MCF 10A (cell line): ENCODE results near the gene TCOF1. TPM values are rescaled to one million over a fixed set of nuclear protein-coding genes. Genes with fewer than 3 reads are reported as not detected.
A peak's percentile ranks its signal among the peaks of the same experiment; 100 is the strongest.

ENCODE experiments used
- BruUV-seq: library from RNA; stranded (reverse); fragments of 400-500 nt; replicated peaks from 2 replicates; lab custom pipeline; 2021; lab: Mats Ljungman, UMichigan
- CTCF ChIA-PET: fragments of 300-600 bp; sonication (Branson Sonifier 250); formaldehyde crosslinking; extraction: SDS; loops from one replicate; lab custom pipeline; 2021; ENCODE audit warnings: antibody characterized with exemption, inconsistent platforms; lab: Yijun Ruan, JAX
- POLR2A ChIA-PET: fragments of 300-600, 350-650 bp; sonication (Branson Sonifier 250); formaldehyde crosslinking; extraction: SDS; loops from one replicate; lab custom pipeline; 2020; ENCODE audit warnings: antibody characterized with exemption, inconsistent platforms; lab: Yijun Ruan, JAX
- DNase-seq: peaks from one replicate; pipeline ENCODE4 v3.0.0-alpha.2; 2018; ENCODE audit not compliant: unreplicated experiment
- H3K27ac Mint-ChIP-seq: one replicate; pipeline ENCODE4 v1.8.0; 2022; ENCODE audit warnings: mild to moderate bottlenecking, low read depth, mixed read lengths; ENCODE audit not compliant: unreplicated experiment
- H3K27me3 Mint-ChIP-seq: one replicate; pipeline ENCODE4 v1.8.0; 2022; ENCODE audit warnings: mixed read lengths; ENCODE audit not compliant: insufficient read depth, unreplicated experiment
- H3K36me3 Mint-ChIP-seq: one replicate; pipeline ENCODE4 v1.8.0; 2022; ENCODE audit warnings: mild to moderate bottlenecking, moderate library complexity, mixed read lengths; ENCODE audit not compliant: insufficient read depth, unreplicated experiment
- H3K4me1 Mint-ChIP-seq: one replicate; pipeline ENCODE4 v1.8.0; 2022; ENCODE audit warnings: mixed read lengths; ENCODE audit not compliant: insufficient read depth, unreplicated experiment
- H3K4me3 Mint-ChIP-seq: one replicate; pipeline ENCODE4 v1.8.0; 2022; ENCODE audit warnings: mild to moderate bottlenecking, moderate library complexity, mixed read lengths; ENCODE audit not compliant: unreplicated experiment
- H3K9me3 Mint-ChIP-seq: one replicate; pipeline ENCODE4 v1.8.0; 2022; ENCODE audit warnings: mixed read lengths; ENCODE audit not compliant: unreplicated experiment
- intact Hi-C: fragments of 100-400 bp; cut with micrococcal nuclease; formaldehyde crosslinking; loops from 2 replicates; pipeline ENCODE4 v1.14.1; 2022
- total RNA-seq: library from RNA; stranded (reverse); gene quantifications from 2 replicates; pipeline ENCODE4 v1.2.3, GENCODE V29; 2022
- TF ChIP-seq, protein P1 (sequence below): fragments of 200-600 bp; IDR thresholded peaks from one replicate; pipeline ENCODE4 v1.8.0; 2022; ENCODE audit warnings: antibody characterized with exemption, mild to moderate bottlenecking; ENCODE audit not compliant: unreplicated experiment

TCOF1 gene
- total RNA-seq, 1 experiment from 2014 or later, result 83.5 TPM

DNA sequence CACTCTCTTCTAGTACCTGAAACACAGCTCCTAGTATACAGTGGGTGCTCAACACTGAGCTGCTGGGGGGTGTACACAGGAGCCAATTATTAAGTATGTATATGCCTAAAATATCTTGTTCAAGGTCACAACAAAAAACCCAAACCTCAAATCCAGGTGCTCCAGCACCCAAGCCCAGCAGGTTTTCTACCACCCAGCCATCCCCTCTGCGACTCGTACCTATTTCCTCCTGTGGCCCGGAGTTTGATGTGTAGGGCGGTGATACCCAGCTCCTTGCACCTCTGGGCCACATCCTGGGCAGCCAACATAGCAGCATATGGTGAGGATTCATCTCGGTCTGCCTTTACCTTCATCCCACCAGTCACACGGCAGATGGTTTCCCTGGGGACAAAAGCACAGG, 89.1 kb downstream of the TCOF1 start:
- peaks cover 80% of the 10 kb centered on the region for H3K36me3 Mint-ChIP-seq
- ChIA-PET POLR2A (interaction anchor here (0.6 to 1.0 kb wide), 2 partner anchors 21 to 311 kb away, joined by 3 to 4 read pairs; no protein-coding TSS in a partner anchor), CTCF (interaction anchor here (0.6 to 2.1 kb wide), 5 partner anchors 10 to 55 kb away, joined by 3 to 6 read pairs (median 4); no protein-coding TSS in a partner anchor)
- TF ChIP-seq, protein P1, sequence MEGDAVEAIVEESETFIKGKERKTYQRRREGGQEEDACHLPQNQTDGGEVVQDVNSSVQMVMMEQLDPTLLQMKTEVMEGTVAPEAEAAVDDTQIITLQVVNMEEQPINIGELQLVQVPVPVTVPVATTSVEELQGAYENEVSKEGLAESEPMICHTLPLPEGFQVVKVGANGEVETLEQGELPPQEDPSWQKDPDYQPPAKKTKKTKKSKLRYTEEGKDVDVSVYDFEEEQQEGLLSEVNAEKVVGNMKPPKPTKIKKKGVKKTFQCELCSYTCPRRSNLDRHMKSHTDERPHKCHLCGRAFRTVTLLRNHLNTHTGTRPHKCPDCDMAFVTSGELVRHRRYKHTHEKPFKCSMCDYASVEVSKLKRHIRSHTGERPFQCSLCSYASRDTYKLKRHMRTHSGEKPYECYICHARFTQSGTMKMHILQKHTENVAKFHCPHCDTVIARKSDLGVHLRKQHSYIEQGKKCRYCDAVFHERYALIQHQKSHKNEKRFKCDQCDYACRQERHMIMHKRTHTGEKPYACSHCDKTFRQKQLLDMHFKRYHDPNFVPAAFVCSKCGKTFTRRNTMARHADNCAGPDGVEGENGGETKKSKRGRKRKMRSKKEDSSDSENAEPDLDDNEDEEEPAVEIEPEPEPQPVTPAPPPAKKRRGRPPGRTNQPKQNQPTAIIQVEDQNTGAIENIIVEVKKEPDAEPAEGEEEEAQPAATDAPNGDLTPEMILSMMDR, result no peak
- no peak for DNase-seq
- H3K27ac Mint-ChIP-seq, result peak overlapping the region; percentile 64
- H3K9me3 Mint-ChIP-seq, result no peaks in the 10 kb centered on the region
- no TSS peak for BruUV-seq
- H3K4me3 Mint-ChIP-seq, result no peak overlapping the region
- H3K4me1 Mint-ChIP-seq, result peaks cover 22% of the 10 kb centered on the region
- intact Hi-C loops, result no loop called here
- H3K27me3 Mint-ChIP-seq, result no peaks in the 10 kb centered on the region

DNA sequence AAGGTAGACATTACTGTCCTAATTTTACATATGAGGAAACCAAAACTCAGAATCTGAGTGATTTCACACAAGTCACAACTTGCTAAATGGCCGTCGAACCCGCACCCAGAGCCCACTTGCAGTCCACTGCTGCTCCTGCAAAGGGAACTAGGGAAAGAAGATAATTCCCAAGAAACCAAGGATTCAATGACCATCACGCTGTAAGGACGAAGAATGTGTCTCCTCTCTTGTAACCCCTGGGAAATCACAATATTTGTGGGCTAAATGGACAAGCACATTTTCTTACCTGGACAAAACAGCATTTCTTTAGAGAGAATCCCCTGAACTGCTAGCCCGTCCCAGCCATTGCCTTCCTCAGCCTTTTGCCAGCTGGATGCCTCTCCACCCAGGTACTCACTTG, 89.7 kb downstream of the TCOF1 start:
- no TSS peak for BruUV-seq
- H3K9me3 Mint-ChIP-seq, result no peaks in the 10 kb centered on the region
- H3K4me3 Mint-ChIP-seq, result peak overlapping the region; percentile 85
- no peak for DNase-seq
- TF ChIP-seq, protein P1, result no peak
- no peaks in the 10 kb centered on the region for H3K27me3 Mint-ChIP-seq
- CTCF ChIA-PET, result interaction anchor here (0.7 to 2.1 kb wide), 4 partner anchors 10 to 54 kb away, joined by 3 to 6 read pairs (median 4); no protein-coding TSS in a partner anchor
- peak overlapping the region; percentile 100 for H3K27ac Mint-ChIP-seq
- H3K36me3 Mint-ChIP-seq, result peaks cover 77% of the 10 kb centered on the region
- intact Hi-C loops, result no loop called here
- peaks cover 22% of the 10 kb centered on the region for H3K4me1 Mint-ChIP-seq
- POLR2A ChIA-PET, result interaction anchor here (0.9 to 1.0 kb wide), 2 partner anchors 10 to 254 kb away, joined by 3 to 4 read pairs; partner anchors contain the start of gene RBM22

DNA sequence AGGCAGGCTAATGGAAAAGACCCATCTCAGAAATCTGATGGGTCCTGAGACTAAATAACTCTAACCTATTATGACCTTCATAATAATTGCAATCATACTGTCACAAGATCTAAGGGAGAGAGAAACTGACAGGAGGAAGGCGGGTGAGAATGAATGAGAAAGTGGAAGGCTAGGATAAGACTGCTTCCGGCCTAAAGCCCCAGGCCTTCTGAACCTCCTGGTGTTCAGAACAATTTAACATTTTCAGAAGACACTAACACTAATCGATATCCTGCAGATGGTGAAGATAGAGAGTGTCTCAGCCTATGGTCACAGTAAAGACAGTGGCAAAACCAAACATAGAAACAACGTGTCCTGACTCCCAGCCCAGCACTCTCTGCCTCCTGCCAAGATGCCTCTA, 90.8 kb downstream of the TCOF1 start:
- peaks cover 22% of the 10 kb centered on the region for H3K4me1 Mint-ChIP-seq
- BruUV-seq, result no TSS peak
- no peaks in the 10 kb centered on the region for H3K9me3 Mint-ChIP-seq
- H3K27ac Mint-ChIP-seq, result peak overlapping the region; percentile 100
- TF ChIP-seq, protein P1, result no peak
- POLR2A ChIA-PET, result interaction anchor here (0.9 to 1.0 kb wide), 2 partner anchors 11 to 253 kb away, joined by 3 to 4 read pairs; partner anchors contain the start of gene RBM22
- H3K27me3 Mint-ChIP-seq, result no peaks in the 10 kb centered on the region
- H3K36me3 Mint-ChIP-seq, result peaks cover 69% of the 10 kb centered on the region
- H3K4me3 Mint-ChIP-seq, result peak overlapping the region; percentile 85
- CTCF ChIA-PET, result no interaction called here
- no peak for DNase-seq
- intact Hi-C loops, result no loop called here

DNA sequence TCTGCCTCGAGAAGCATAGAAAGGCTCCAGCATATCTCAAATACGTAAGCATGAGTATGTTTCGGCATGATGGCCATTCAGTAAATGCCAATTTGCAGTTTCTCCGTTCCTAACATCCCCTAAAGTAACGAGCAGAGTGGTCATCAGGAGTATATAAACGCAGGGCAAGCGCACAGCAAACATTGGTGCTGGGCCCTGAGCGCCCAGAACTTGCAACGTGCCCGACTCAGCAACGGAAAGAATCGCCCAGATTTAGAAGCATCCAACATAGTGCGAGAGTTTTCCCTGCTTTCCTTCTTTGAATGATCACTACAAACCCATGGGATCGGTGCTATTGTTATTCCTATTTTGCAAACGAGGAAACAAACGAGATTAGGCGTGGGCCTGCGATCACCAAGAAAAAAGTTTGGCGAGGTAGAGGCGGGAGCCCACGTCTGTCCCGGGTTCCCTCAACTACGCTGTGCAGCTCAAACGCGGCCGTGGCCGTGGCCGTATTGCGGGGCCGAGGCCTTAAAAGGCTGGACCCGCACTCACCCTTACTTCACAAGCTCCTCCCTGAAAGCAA, 91.5 kb downstream of the TCOF1 start:
- peaks cover 22% of the 10 kb centered on the region for H3K4me1 Mint-ChIP-seq
- TF ChIP-seq, protein P1, result no peak
- peak overlapping the region; percentile 85 for H3K4me3 Mint-ChIP-seq
- DNase-seq, result no peak
- BruUV-seq, result TSS peak; percentile 69
- H3K9me3 Mint-ChIP-seq, result no peaks in the 10 kb centered on the region
- CTCF ChIA-PET, result interaction anchor here (0.7 to 4.7 kb wide), 13 partner anchors 9 to 590 kb away, joined by 3 to 36 read pairs (median 3); no protein-coding TSS in a partner anchor
- peaks cover 62% of the 10 kb centered on the region for H3K36me3 Mint-ChIP-seq
- intact Hi-C loops, result no loop called here
- POLR2A ChIA-PET, result interaction anchor here (0.6 to 2.6 kb wide), 40 partner anchors 9 to 1186 kb away, joined by 3 to 33 read pairs (median 4); partner anchors contain the start of genes RBM22, SLC26A2, SMIM3 and SYNPO
- H3K27me3 Mint-ChIP-seq, result no peaks in the 10 kb centered on the region
- H3K27ac Mint-ChIP-seq, result peak overlapping the region; percentile 100
